Heart left ventricle (tissue), 16 donors: ENCODE data around the gene GPALPP1. TPM values are rescaled to one million over a fixed set of nuclear protein-coding genes. Genes with fewer than 3 reads are reported as not detected.

Experiments
- ATAC-seq, 4 donors: fragments of 200-7000 bp; cut with Tn5 transposase; one replicate each; pipeline ENCODE4 v1.9.1; 2020 to 2022; ENCODE audit warnings: moderate library complexity in 4 of 4, mild to moderate bottlenecking in 3 of 4, moderate number of reproducible peaks in 1 of 4
- DNase-seq, 5 donors: peaks; one replicate each; pipeline ENCODE4 v3.0.0-alpha.2; 2020
- H3K27ac ChIP-seq, 12 donors: fragments of 200-600 bp; sonication (generic) in 4 of 12; one replicate each; pipeline versions ENCODE4 v1.5.0 to v1.8.0; 2016 to 2022; ENCODE audit warnings: mild to moderate bottlenecking in 2 of 12
- H3K27me3 ChIP-seq, 9 donors: fragments of 200-600 bp; sonication (generic) in 2 of 9; one replicate each; pipeline versions ENCODE4 v1.5.1 to v1.8.0; 2016 to 2022; ENCODE audit warnings: mild to moderate bottlenecking in 3 of 9
- H3K36me3 ChIP-seq, 9 donors: fragments of 200-600 bp; sonication (generic) in 2 of 9; one replicate each; pipeline versions ENCODE4 v1.5.0 to v1.8.0; 2018 to 2022; ENCODE audit warnings: mild to moderate bottlenecking in 2 of 9
- H3K4me1 ChIP-seq, 12 donors: fragments of 200-600 bp; sonication (generic) in 4 of 12; one replicate each; pipeline versions ENCODE4 v1.5.0 to v1.8.0; 2016 to 2022; ENCODE audit warnings: mild to moderate bottlenecking in 3 of 12
- H3K4me3 ChIP-seq, 12 donors: fragments of 200-600 bp; sonication (generic) in 4 of 12; one replicate each; pipeline versions ENCODE4 v1.5.0 to v1.8.0; 2017 to 2022; ENCODE audit warnings: mild to moderate bottlenecking in 9 of 12, moderate library complexity in 4 of 12
- H3K9me3 ChIP-seq, 12 donors: fragments of 200-600 bp; sonication (generic) in 4 of 12; one replicate each; pipeline versions ENCODE4 v1.5.0 to v1.8.0; 2016 to 2022; ENCODE audit warnings: mild to moderate bottlenecking in 1 of 12
- POLR2A ChIP-seq, 2 donors: fragments of 450-650 bp; IDR thresholded peaks; one replicate each; pipeline ENCODE4 v1.6.1; 2017; ENCODE audit warnings: antibody characterized with exemption in 2 of 2, mild to moderate bottlenecking in 2 of 2, moderate library complexity in 2 of 2
- WGBS, 4 donors: extraction: QIAGEN DNeasy Blood & Tissue Kit in 2 of 4; methylation state at CpG; one replicate each; pipeline versions ENCODE4 v1.1.5 to v1.1.7; 2013 to 2018; 5-methylcytosine and 5-hydroxymethylcytosine counted together
- intact Hi-C, 10 donors: fragments of 100-400 bp; cut with DNase I; formaldehyde crosslinking; loops; one replicate each; pipeline versions ENCODE4 v1.11.1 to v1.14.2; 2022
- polyA plus RNA-seq, 2 donors: library from polyadenylated mRNA; stranded (reverse); fragments of 200-250 nt; gene quantifications; one replicate each; pipeline ENCODE4 v1.2.3, GENCODE V29; 2013
- total RNA-seq, 9 donors: library from RNA; depleted of rRNA in 2 of 9; stranded (reverse); fragments of >200 nt in 2 of 9; fragmentation: NEBNext Ultra II Directional in 3 of 9; extraction: Animal tissue kit (Norgen Biotek cat#: 25700) in 3 of 9; gene quantifications; one replicate each; pipeline versions ENCODE4 v1.1.0 to v1.2.4, GENCODE V29; 2016 to 2023
- TF ChIP-seq, protein P1 (sequence below), 12 donors: fragments of 200-600 bp; sonication (generic) in 4 of 12; IDR thresholded peaks; one replicate each; pipeline versions ENCODE4 v1.5.0 to v1.8.0; 2018 to 2022; ENCODE audit warnings: antibody characterized with exemption in 12 of 12, mild to moderate bottlenecking in 5 of 12
- donor health status: ischemic (EF 13 %, LVEDD 7.1; RV severe dilation, severe dysfunction).
- donor health status: healthy with polysubstance abuse.
- donor health status: DM: no; HTN: yes; CAD: no.
- donor health status: DM: no; HTN: no; CAD: no.
- donor health status: ischemic (EF 25% LVEDD 6.9; RV normal size, moderate dysfunction).
- donor health status: ischemic (EF 25% LVEDD 5.7; RV mildly dilated, moderate dysfunction).
- donor health status: healthy.
- donor health status: DM: yes; HTN: yes; CAD: no.
- donor health status: ischemic (EF 35%, LVEDD 5.7; RV mildly dilated, moderate dysfunction).
- donor health status: nonischemic (EF 11% LVEDD 7.7; RV severe dilation, severe dysfunction).
- donor health status: DM: yes; HTN: yes; CAD: no.
- donor health status: PGD.
- donor health status: ischemic (EF 29% LVEDD 5.4; RV normal size, mild dysfunction).
- donor health status: nonischemic (EF 23%, LVEDD 6.1; RV moderate dilation, normal function).

GPALPP1 gene
- total and polyA plus RNA-seq, 11 donors = 5.4 to 16.1 (median 12.2) TPM

DNA sequence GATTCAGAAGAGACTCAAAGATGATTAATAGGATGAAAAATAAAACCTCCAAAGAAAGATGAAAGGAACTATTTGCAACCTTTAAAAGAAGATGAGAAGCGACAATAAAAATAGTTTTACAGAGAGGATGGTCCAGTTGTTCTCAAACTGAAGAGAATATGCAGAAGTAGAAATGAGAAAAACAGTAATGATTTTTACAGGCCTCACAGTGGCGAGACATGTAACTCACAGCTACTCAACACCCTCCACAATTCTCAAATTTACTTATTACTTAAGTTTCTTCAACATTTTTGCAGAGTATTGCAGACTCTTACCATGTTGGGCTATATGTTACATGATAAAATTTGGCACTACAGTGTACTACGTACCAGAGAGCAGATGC, 20.9 kb upstream of the GPALPP1 start:
- no peak overlapping the region for H3K4me3 ChIP-seq
- 82 to 91% (median 86%) methylated on average over 3 of the region's 3 CpGs for WGBS, 4 donors
- peaks cover 0 to 32% (median 23%) of the 10 kb centered on the region in 9 donors for H3K36me3 ChIP-seq
- H3K27me3 ChIP-seq = no peaks in the 10 kb centered on the region
- no peaks in the 10 kb centered on the region for H3K9me3 ChIP-seq
- TF ChIP-seq POLR2A (IDR thresholded peaks at IDR 0.05) = no peak
- TF ChIP-seq, protein P1, sequence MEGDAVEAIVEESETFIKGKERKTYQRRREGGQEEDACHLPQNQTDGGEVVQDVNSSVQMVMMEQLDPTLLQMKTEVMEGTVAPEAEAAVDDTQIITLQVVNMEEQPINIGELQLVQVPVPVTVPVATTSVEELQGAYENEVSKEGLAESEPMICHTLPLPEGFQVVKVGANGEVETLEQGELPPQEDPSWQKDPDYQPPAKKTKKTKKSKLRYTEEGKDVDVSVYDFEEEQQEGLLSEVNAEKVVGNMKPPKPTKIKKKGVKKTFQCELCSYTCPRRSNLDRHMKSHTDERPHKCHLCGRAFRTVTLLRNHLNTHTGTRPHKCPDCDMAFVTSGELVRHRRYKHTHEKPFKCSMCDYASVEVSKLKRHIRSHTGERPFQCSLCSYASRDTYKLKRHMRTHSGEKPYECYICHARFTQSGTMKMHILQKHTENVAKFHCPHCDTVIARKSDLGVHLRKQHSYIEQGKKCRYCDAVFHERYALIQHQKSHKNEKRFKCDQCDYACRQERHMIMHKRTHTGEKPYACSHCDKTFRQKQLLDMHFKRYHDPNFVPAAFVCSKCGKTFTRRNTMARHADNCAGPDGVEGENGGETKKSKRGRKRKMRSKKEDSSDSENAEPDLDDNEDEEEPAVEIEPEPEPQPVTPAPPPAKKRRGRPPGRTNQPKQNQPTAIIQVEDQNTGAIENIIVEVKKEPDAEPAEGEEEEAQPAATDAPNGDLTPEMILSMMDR (IDR thresholded peaks at IDR 0.05) = no peak
- DNase-seq (no peak), ATAC-seq (no peak)
- H3K4me1 ChIP-seq = peaks cover 0 to 12% (median under 1%) of the 10 kb centered on the region in 12 donors
- intact Hi-C loops = loop anchor here in 6 of 10 donors (2.0 to 10.0 kb wide), 7 partner anchors 46 to 1061 kb away; partner anchors contain the start of gene TSC22D1 (in 1 of the 6)
- H3K27ac ChIP-seq = peak overlapping the region in 1 of 12 donors; percentile 51

DNA sequence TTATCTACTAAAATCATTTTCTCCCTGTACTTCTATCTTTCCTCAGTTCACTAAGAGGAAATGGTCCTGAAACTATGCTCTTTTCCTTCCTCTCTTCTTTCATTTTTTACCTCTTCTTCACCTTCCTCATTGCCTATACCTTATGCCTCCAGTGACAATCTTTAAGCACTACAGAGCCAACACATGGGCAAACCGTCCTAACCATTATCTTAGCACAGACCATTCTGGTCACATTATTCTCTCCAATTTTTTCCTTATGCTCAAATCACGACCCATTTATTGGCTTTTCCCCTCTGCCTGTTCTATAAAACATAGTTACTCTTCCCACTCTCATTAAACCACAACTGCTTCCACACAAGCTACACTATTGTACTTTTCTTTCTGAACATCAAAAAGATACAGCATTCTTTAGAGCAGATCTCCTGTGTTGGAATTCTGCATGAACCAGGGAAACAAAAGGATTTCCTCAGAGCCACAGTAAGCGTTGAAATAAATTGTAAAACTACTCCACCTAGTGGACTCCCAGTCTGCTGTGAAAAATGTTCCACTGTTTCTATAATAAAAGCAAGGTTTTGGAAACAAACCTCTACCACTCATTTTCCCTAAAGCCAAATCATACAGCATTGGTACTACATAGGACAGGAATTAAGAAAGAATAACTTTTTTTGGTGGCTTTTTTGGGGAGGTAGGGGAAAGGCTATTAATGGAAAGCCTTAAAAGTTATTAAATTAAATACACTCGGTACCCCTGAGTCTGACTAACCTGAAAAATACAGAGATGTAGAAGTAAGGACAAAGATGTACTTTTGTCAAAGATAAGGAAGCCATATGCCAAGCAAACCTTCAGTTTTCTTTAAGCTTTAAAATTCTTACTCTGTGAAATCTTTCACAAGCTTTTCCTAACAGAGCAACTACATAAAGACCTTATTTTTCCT, 19.5 kb upstream of the GPALPP1 start:
- TF ChIP-seq POLR2A (IDR thresholded peaks at IDR 0.05) = no peak
- TF ChIP-seq, protein P1 (IDR thresholded peaks at IDR 0.05) = peak; percentile 69 to 92 (median 82)
- 45 to 55% (median 48%) methylated on average over 4 of the region's 4 CpGs for WGBS, 4 donors
- peak overlapping the region in 1 of 12 donors; percentile 20 for H3K27ac ChIP-seq
- peaks cover 0 to 18% (median 13%) of the 10 kb centered on the region in 9 donors for H3K36me3 ChIP-seq
- no peaks in the 10 kb centered on the region for H3K27me3 ChIP-seq
- ATAC-seq (peak in 3 of 4 donors; percentile 58 to 70 (median 69)), DNase-seq (no peak)
- H3K9me3 ChIP-seq = no peaks in the 10 kb centered on the region
- intact Hi-C loops = loop anchor here (1.0 to 10.0 kb wide), 14 partner anchors 48 to 1065 kb away; partner anchors contain the start of gene TSC22D1 (in 3 of the 10)
- H3K4me1 ChIP-seq = peaks cover 0 to 24% (median 6%) of the 10 kb centered on the region in 12 donors
- no peak overlapping the region for H3K4me3 ChIP-seq

GRCh38 chr13:44971656-44972595, 17.4 kb upstream of the GPALPP1 start:
- no peak for ATAC-seq
- intact Hi-C loops = loop anchor here in 9 of 10 donors (2.0 to 10.0 kb wide), 9 partner anchors 55 to 1067 kb away; partner anchors contain the start of gene TSC22D1 (in 2 of the 9)

More at GRCh38 chr13:44971656-44972595, 17.4 kb upstream of the GPALPP1 start:
- H3K4me3 ChIP-seq = no peak overlapping the region
- H3K27me3 ChIP-seq = no peaks in the 10 kb centered on the region
- DNase-seq = no peak
- peaks cover 0 to 27% (median 6%) of the 10 kb centered on the region in 12 donors for H3K4me1 ChIP-seq
- no peak for TF ChIP-seq POLR2A (IDR thresholded peaks at IDR 0.05)
- TF ChIP-seq, protein P1 (IDR thresholded peaks at IDR 0.05) = no peak
- peaks cover 0 to 16% (median 6%) of the 10 kb centered on the region in 9 donors for H3K36me3 ChIP-seq
- WGBS, 4 donors = 87 to 94% (median 89%) methylated on average over 7 of the region's 7 CpGs
- no peak overlapping the region for H3K27ac ChIP-seq
- no peaks in the 10 kb centered on the region for H3K9me3 ChIP-seq
